GM21390 (cell line): ENCODE results near the gene CPNE7.
"Not testable (repeated sequence)": the region's sequence is repeated elsewhere in the genome, so short reads cannot be mapped to it uniquely, and the experiment has no call there.

Experiments used
- ATAC-seq: cut with Tn5 transposase; IDR thresholded peaks from one replicate; pipeline ENCODE4 v1.9.1; 2021; ENCODE audit not compliant: unreplicated experiment

CPNE7 gene

GRCh38 chr16:89565256-89565505, 10.4 kb upstream of the CPNE7 start:
- no peak for ATAC-seq

GRCh38 chr16:89565506-89566372, 9.8 kb upstream of the CPNE7 start:
- no peak for ATAC-seq

GRCh38 chr16:89567656-89568594, 7.6 kb upstream of the CPNE7 start:
- no peak for ATAC-seq

- no peak for ATAC-seq
These were observed 5.8 kb upstream of the CPNE7 start for GRCh38 chr16:89569506-89570341.

GRCh38 chr16:89570342-89570923, 5.1 kb upstream of the CPNE7 start:
- ATAC-seq: no peak

- ATAC-seq: not testable (repeated sequence)
These were observed 4.5 kb upstream of the CPNE7 start for GRCh38 chr16:89570983-89571598.

- no peak for ATAC-seq
These were observed 3.9 kb upstream of the CPNE7 start for GRCh38 chr16:89571636-89572035.

- ATAC-seq: no peak
These were observed 3.5 kb upstream of the CPNE7 start for GRCh38 chr16:89572073-89572484.

GRCh38 chr16:89572485-89573205, 2.9 kb upstream of the CPNE7 start:
- no peak for ATAC-seq

- ATAC-seq: no peak
These were observed 1.5 kb upstream of the CPNE7 start for GRCh38 chr16:89573826-89574680.

GRCh38 chr16:89574681-89575246, 794 bp upstream of the CPNE7 start:
- peak; percentile 58 for ATAC-seq

- ATAC-seq: no peak
These were observed 846 bp downstream of the CPNE7 start for GRCh38 chr16:89576153-89577054.

GRCh38 chr16:89577055-89577759, 1.6 kb downstream of the CPNE7 start:
- no peak for ATAC-seq

GRCh38 chr16:89579351-89579750, 3.8 kb downstream of the CPNE7 start:
- ATAC-seq: no peak

- no peak for ATAC-seq
These were observed 5.6 kb downstream of the CPNE7 start for GRCh38 chr16:89581045-89581695.

GRCh38 chr16:89581861-89582563, 6.5 kb downstream of the CPNE7 start:
- no peak for ATAC-seq
